ENCODE measurements around the gene PREX1. TPM values are rescaled to one million over a fixed set of nuclear protein-coding genes. Genes with fewer than 3 reads are reported as not detected.

The PREX1 gene
- total RNA-seq, 1 experiment from 2014 or later: 34.3 TPM

DNA sequence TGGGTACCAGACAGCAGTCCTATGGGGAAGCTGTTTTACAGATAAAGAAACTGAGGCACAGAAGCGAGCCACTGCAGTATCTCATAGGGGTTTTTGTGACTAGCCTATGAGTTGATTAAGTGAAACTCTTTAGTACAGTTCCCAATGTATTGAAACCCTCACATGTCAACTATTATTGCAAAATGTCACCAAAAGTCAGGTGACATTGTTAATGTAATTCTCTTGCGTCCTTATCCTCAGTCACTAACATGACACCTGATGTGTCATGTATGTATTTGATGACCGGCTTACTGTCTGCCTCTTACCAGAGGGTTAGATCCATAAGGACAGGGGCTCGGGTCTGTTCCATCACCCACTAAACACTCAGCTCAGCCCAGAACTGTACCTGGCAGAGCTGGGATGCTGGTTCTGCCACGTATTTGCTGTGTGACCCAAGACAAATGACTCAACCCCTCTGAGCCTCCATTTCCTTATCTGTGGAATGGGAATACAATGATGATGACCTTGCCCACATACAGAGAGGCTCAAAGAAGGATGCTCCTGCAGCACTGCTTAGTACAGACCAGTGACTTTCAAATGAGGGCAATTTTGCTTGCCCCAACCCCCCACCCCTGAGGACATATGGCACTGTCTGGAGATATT, 32.9 kb downstream of the PREX1 start:
- Histone ChIP-seq H3K4me3 (no peak overlapping the region), H3K9me3 (replicated peaks) (no peaks in the 10 kb centered on the region), H3K27me3 (replicated peaks) (no peaks in the 10 kb centered on the region), H3K4me1 (replicated peaks) (peaks cover 11% of the 10 kb centered on the region), H3K27ac (no peak overlapping the region), H3K36me3 (peaks cover 3% of the 10 kb centered on the region; the same call in 1 of the 2 replicates)
- no peak for DNase-seq (ENCODE audit: low read depth in 1 of 2, low spot score in 2 of 2)

DNA sequence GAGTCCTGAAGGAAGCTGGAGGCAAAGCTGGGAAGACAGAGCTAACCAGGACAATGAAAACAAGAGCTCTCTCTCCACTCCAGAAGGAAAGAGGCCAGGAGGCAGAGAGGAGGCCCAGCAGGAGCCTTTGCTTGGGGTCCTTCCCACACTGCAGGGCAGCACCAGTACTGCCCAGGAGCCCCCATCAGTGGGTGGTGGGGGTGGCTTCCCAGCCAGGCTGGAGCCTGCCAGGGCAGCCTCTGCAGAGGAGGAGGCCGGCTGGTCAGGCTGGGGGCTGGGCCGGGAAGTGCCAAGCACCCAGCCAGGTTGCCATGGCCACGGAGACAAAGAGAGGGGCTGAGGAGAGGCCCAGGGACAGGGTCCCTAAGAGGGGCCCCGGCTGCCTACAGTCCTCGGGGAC, 33.4 kb downstream of the PREX1 start:
- Histone ChIP-seq H3K36me3 (peaks cover 3% of the 10 kb centered on the region; the same call in 1 of the 2 replicates), H3K4me3 (no peak overlapping the region), H3K27ac (no peak overlapping the region), H3K27me3 (replicated peaks) (no peaks in the 10 kb centered on the region), H3K4me1 (replicated peaks) (peaks cover 11% of the 10 kb centered on the region), H3K9me3 (replicated peaks) (no peaks in the 10 kb centered on the region)
- DNase-seq (ENCODE audit: low read depth in 1 of 2, low spot score in 2 of 2): no peak

DNA sequence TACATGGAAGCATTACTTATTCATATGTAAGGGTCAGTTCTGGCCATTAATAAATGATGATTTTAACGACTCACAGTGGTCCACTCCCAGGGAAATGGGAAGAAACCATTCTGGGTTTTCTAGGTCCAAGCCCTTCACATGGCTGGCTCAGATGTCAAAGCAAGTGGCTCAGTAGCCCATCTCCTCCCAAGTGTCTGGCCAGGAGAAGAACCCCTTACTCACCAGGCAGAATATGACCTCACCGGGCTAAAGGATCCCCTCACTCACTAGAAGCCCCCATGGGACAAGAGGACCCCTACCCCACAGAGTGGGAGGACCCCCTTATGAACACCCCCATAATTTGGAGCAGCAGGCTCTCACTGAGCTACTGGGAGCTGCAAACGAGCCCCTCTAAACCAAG, 34.0 kb downstream of the PREX1 start:
- H3K9me3 ChIP-seq (replicated peaks): no peaks in the 10 kb centered on the region
- H3K4me3 ChIP-seq: no peak overlapping the region
- no peak for DNase-seq (ENCODE audit: low read depth in 1 of 2, low spot score in 2 of 2)

DNA sequence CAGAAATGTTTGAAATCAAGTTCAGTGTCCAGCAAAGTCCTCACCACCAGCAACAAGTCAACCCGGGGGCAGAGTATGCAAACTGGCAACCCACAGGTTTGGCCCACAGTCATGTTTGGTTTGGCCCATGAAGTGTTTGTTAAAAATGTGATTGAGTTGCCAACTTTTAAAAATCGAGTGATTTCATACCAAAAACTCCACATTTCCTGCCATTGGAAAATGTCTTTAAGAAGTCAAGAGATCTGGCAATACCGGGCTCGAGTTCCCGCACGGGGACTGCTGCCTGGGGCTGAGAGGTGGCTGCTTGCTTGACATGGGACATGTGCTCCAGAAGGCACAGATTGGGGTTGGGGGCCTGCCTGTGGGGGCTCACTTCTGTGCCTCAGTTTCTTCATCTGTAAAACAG, 36.1 kb downstream of the PREX1 start:
- no peaks in the 10 kb centered on the region for H3K9me3 ChIP-seq (replicated peaks)
- no peaks in the 10 kb centered on the region for H3K27me3 ChIP-seq (replicated peaks)
- H3K36me3 ChIP-seq: peaks cover 3% of the 10 kb centered on the region; the same call in 1 of the 2 replicates
- H3K27ac ChIP-seq: no peak overlapping the region
- DNase-seq (ENCODE audit: low read depth in 1 of 2, low spot score in 2 of 2): peak in 1 of 2 experiments; percentile 14
- H3K4me1 ChIP-seq (replicated peaks): peaks cover 28% of the 10 kb centered on the region
- H3K4me3 ChIP-seq: no peak overlapping the region

More for the DNA sequence above, 34.0 kb downstream of the PREX1 start:
- peaks cover 11% of the 10 kb centered on the region for H3K4me1 ChIP-seq (replicated peaks)
- H3K27ac ChIP-seq: no peak overlapping the region
- H3K27me3 ChIP-seq (replicated peaks): no peaks in the 10 kb centered on the region
- peaks cover 3% of the 10 kb centered on the region; the same call in 1 of the 2 replicates for H3K36me3 ChIP-seq

DNA sequence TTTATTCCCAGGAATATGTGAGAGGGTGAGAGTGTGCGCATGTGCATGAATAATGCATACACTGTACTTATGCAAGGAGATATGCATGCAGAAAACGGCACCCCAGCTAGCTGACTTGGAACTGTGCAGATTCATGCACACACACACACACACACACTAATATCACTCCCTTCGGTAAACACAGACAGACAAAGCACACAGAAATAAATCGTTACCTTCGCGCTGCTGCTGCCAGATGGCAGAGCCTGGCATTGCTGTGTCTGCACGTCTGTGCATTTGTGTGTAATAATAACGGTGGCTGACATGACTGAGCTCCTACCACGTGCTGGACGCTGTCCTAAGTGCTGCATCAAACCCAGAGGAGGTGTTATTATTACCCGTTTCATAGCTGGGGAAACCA, 36.8 kb downstream of the PREX1 start:
- no peak overlapping the region for H3K27ac ChIP-seq
- H3K4me3 ChIP-seq: no peak overlapping the region
- no peak for DNase-seq (ENCODE audit: low read depth in 1 of 2, low spot score in 2 of 2)
- peaks cover 3% of the 10 kb centered on the region; the same call in 1 of the 2 replicates for H3K36me3 ChIP-seq
- H3K9me3 ChIP-seq (replicated peaks): no peaks in the 10 kb centered on the region
- peaks cover 28% of the 10 kb centered on the region for H3K4me1 ChIP-seq (replicated peaks)
- H3K27me3 ChIP-seq (replicated peaks): no peaks in the 10 kb centered on the region

DNA sequence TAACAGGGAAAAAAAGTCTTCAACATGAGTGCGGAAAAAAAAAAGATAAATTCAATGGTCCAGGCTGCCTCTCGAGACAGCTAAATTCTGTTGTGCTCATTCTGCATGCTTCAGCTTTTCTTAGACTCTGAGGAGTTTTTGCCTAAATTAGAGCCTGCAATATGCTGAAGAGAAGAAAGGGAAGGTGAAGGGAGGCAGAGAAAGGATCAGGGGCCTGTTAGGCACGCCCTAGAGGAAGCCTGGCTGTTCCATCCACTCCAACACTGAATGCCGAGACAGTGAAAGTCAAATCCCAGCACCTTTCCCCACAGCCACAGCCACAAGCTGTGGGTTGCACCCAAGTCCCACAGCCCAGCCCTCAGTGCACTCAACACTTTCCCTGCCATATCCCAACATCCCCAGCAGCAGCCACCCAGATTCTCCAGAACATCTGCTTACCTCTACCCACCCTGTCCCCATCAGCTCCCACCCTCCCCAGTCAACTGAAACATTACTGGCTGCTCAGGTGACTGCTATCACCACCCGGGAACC, 37.3 kb downstream of the PREX1 start:
- Histone ChIP-seq H3K27ac (no peak overlapping the region), H3K36me3 (peaks cover 3% of the 10 kb centered on the region; the same call in 1 of the 2 replicates), H3K27me3 (replicated peaks) (no peaks in the 10 kb centered on the region), H3K4me3 (no peak overlapping the region), H3K4me1 (replicated peaks) (peaks cover 28% of the 10 kb centered on the region), H3K9me3 (replicated peaks) (no peaks in the 10 kb centered on the region)
- DNase-seq (ENCODE audit: low read depth in 1 of 2, low spot score in 2 of 2): no peak

DNA sequence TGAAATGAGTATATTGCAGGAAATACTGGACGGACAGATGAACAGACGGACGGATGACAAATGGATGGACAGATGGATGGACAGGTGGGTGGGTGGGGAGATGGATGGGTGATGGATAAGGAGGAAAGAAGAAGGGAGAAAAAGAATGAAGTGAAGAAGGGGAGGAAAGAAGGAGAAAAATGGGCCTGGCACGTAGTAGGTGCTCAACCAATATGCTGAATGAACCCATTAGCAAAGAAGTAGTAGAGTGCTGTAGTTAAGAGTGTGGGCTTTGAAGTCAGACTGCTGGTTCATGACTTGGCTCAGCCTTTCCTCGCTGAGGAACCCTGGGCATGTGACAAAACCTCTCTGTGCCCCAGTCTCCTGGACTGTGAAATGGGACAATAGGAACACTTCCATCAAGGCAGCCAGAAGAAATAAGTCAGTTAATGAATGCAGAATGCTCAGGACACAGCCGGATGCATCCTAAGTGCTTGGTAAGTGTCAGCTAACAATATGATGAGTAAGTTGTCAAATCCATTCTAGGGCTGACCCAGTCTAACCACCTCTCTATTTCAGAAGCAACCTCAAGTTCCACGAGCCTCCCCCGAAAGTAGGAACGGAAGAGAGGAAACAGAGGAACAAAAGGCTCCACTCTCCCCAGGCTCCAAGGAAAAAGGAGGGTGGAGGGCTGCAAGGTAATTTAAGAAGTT, 37.9 kb downstream of the PREX1 start:
- no peaks in the 10 kb centered on the region for H3K9me3 ChIP-seq (replicated peaks)
- H3K36me3 ChIP-seq: peaks cover 3% of the 10 kb centered on the region; the same call in 1 of the 2 replicates
- no peak for DNase-seq (ENCODE audit: low read depth in 1 of 2, low spot score in 2 of 2)
- H3K27me3 ChIP-seq (replicated peaks): no peaks in the 10 kb centered on the region
- H3K4me3 ChIP-seq: no peak overlapping the region
- H3K27ac ChIP-seq: no peak overlapping the region
- H3K4me1 ChIP-seq (replicated peaks): peaks cover 33% of the 10 kb centered on the region

DNA sequence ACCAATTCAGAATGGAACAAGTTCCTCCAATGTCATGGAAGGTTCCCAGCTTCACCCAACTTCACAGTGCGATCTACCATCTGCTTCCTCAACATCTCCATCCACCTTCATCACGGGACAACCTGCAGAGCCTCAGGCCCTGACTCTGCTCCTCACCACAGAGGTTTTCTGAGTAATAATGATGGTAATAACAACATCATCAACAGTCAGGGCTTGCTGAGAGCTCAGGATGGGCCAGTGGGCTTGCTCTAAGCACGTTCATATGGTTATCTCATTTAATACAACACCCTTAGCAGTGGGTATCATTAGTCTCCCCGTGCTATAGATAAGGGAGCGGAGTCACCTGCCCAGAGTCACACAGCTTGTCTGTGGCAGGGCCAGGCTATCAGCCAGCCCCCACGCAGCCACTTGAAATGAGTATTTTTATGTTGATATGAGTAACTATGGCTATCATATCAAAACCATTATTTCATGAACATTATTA, 38.6 kb downstream of the PREX1 start:
- H3K27me3 ChIP-seq (replicated peaks): no peaks in the 10 kb centered on the region
- peaks cover 3% of the 10 kb centered on the region; the same call in 1 of the 2 replicates for H3K36me3 ChIP-seq
- DNase-seq (ENCODE audit: low read depth in 1 of 2, low spot score in 2 of 2): no peak
- no peak overlapping the region for H3K4me3 ChIP-seq
- no peak overlapping the region for H3K27ac ChIP-seq
- H3K9me3 ChIP-seq (replicated peaks): no peaks in the 10 kb centered on the region
- H3K4me1 ChIP-seq (replicated peaks): peaks cover 40% of the 10 kb centered on the region

DNA sequence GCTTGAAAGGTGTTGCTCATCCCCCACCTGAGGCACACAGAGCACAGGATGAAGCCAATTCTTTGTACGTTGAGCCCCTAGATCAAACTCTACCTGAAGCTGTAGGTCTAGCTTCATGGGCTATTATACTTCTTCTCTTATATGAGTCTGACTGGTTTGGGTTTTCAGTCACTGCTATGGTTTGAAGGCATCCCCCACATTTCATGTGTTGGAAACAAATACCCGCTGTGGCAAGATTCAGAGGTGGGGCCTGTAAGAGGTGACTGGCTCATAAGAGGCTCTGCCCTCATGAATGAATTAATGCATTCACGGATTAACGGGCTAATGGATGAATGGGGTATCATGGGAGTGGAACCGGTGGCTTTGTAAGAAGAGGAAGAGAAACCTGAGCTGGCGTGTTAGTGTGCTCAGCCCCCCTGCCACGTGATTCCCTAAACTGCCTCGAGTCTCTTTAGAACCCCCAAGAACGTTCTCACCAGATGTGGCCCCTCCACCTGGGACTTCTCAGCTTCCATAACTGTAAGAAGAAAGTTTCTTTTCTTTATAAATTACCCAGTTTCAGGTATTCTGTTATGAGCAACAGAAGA, 39.2 kb downstream of the PREX1 start:
- Histone ChIP-seq H3K27me3 (replicated peaks) (no peaks in the 10 kb centered on the region), H3K4me1 (replicated peaks) (peaks cover 47% of the 10 kb centered on the region), H3K4me3 (no peak overlapping the region), H3K27ac (no peak overlapping the region; the same call in 1 of the 2 replicates), H3K9me3 (replicated peaks) (no peaks in the 10 kb centered on the region), H3K36me3 (peaks cover 3% of the 10 kb centered on the region; the same call in 1 of the 2 replicates)
- DNase-seq (ENCODE audit: low read depth in 1 of 2, low spot score in 2 of 2): no peak

DNA sequence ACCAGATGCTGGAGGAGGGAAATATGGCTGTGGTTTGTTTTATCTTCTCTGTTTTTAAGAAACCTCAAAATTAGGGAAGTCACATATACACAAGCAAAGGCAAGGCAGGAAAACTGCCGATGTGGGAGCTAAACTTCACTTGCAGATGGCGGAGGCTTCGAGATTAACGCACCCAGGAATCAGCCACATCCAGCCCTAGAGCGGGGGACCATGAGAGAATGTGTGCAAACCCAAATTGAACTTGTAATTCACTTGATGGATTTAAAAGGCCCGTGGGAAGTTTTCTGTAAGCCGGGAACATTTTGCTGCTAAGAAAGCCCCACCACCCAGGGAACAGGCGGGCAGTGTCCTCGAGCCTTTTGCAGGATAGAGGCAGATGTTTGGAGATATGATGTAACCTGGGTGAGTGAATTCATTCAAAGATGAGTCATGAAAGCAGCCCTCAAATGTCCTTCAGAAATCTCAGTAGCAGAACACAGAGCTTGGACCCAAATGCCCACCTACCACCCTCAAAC, 39.9 kb downstream of the PREX1 start:
- Histone ChIP-seq H3K4me1 (replicated peaks) (peaks cover 52% of the 10 kb centered on the region), H3K9me3 (replicated peaks) (no peaks in the 10 kb centered on the region), H3K36me3 (peaks cover 3% of the 10 kb centered on the region; the same call in 1 of the 2 replicates), H3K27me3 (replicated peaks) (no peaks in the 10 kb centered on the region), H3K27ac (peak overlapping the region; percentile 30; the same call in 1 of the 2 replicates), H3K4me3 (no peak overlapping the region)
- peak; percentile 59 to 65 for DNase-seq (ENCODE audit: low read depth in 1 of 2, low spot score in 2 of 2)

DNA sequence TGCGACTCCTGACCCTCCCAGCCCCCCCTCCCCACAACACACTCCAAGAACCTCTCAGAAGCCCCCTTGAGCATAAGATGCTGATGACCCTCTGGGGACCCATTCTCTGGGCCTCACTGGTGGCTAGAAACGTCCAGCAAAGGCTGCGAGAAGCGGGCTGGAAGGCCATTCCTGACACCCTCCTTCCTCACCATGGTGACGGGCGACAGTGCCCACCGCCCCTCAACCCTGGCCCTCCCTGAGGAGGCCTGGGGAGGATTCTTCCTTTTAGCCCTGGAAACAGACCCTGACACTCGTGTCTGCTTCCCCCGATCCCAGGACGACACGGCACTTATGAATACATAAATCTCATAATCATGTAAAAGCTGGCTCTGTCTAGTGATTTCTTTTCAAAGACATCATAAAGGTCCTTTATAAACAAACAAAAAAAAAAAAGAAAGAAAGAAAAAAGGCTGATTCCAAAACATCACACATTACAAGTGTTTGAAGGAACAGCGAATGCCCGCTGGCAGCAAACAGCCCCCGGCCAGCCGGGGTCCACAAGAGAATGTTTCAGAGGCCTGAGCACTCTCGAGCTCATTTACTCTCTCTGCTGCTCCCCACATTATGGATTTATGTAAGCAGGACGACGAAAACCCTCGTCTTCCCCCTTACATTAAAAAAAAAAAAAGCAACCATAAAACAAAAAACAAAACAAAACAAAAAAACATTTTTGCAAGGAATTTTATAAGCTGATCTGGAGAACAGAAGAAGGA, 40.7 kb downstream of the PREX1 start:
- no peak for DNase-seq (ENCODE audit: low read depth in 1 of 2, low spot score in 2 of 2)
- Histone ChIP-seq H3K27me3 (replicated peaks) (no peaks in the 10 kb centered on the region), H3K36me3 (peaks cover 3% of the 10 kb centered on the region; the same call in 1 of the 2 replicates), H3K27ac (no peak overlapping the region), H3K9me3 (replicated peaks) (no peaks in the 10 kb centered on the region), H3K4me1 (replicated peaks) (peaks cover 52% of the 10 kb centered on the region), H3K4me3 (no peak overlapping the region)

DNA sequence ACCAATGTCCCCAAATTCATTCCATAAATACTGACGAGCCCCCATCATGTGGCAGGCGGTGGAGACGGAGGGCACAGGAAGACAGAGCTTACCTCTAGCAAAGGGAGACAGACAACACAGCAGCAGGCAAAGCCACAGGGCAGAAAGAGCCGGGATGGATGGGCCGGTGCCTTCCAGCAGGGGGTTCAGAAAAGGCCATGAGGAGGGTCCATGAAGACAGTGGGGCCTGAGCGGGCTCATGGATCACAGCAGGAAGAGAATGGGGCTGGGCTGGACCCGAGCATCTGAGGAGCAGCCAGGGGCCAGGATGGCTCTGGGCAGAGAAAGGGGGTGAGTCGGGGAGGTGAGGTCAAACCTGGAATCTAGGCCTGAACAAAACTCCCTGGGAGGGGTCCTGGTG, 42.0 kb downstream of the PREX1 start:
- no peaks in the 10 kb centered on the region for H3K36me3 ChIP-seq
- H3K4me3 ChIP-seq: no peak overlapping the region
- peaks cover 41% of the 10 kb centered on the region for H3K4me1 ChIP-seq (replicated peaks)
- H3K27me3 ChIP-seq (replicated peaks): no peaks in the 10 kb centered on the region
- H3K9me3 ChIP-seq (replicated peaks): no peaks in the 10 kb centered on the region
- H3K27ac ChIP-seq: no peak overlapping the region
- DNase-seq (ENCODE audit: low read depth in 1 of 2, low spot score in 2 of 2): no peak

DNA sequence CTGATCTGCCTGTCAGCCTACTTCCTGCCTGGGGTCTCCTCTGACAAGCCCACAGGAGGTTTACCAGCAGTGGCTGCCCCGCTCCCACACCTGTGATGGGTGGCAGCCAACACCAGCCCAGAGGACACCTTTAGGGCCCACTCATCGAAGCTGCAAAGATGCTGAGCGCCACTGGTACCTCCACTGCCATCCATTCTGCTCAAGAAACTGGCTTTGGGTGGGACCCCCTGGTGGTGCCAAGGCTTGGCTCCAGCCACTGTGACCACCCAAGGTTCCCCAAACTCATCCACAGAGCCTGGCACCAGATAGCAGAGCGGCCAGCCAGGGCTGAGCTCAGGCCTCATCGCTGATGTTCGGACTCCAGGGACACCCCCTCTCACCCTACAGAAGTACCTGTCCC, 42.5 kb downstream of the PREX1 start:
- no peaks in the 10 kb centered on the region for H3K27me3 ChIP-seq (replicated peaks)
- H3K9me3 ChIP-seq (replicated peaks): no peaks in the 10 kb centered on the region
- peaks cover 41% of the 10 kb centered on the region for H3K4me1 ChIP-seq (replicated peaks)
- H3K36me3 ChIP-seq: no peaks in the 10 kb centered on the region
- no peak overlapping the region for H3K27ac ChIP-seq
- no peak for DNase-seq (ENCODE audit: low read depth in 1 of 2, low spot score in 2 of 2)
- no peak overlapping the region for H3K4me3 ChIP-seq

Data from SJSA1 (cell line).